Embryonic facial prominence (tissue), 1 donor: ENCODE measurements around the gene LAT.

ENCODE experiments used
- DNase-seq: peaks from one replicate; pipeline ENCODE4 v3.0.0-alpha.2; 2016; ENCODE audit errors: extremely low spot score

Gene LAT

DNA sequence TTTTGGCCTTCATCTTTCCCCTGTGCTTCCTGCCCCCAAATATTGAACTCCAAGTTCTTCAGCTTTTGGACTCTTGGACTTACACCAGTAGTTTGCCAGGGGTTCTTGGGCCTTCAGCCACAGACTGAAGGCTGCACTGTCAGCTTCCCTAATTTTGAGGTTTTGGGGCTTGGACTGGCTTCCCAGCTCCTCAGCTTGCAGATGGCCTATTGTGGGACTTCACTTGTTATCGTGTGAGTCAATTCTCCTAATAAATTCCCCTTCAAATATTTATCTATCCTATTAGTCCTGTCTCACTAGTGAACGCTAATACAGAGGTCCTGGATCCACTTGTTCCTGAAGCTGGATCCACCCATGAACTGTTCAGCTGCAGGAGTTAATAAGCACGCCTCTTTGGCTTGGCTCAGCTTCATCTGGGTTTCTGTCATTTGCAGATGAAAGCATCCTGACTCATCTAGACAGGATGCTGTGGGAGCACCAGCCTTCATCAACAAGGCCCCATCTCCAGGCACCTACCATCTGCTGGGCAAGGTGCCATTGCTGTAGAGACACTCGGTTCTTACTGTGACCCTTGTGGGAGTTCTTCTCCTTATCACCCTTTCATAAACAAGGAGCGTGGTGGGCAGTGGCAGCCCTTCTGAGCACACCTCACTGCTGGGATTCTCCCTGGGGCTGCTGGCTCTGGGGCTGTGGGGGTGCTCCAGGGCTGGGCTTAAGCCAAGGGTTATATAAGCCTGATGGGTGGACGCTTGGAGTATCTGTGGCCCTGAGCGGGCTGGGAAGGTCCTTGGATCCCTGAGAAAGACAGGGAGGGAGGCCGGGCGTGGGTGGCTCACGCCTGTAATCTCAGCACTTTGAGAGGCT is 23.1 kb downstream of the LAT start:
- DNase-seq = no peak

DNA sequence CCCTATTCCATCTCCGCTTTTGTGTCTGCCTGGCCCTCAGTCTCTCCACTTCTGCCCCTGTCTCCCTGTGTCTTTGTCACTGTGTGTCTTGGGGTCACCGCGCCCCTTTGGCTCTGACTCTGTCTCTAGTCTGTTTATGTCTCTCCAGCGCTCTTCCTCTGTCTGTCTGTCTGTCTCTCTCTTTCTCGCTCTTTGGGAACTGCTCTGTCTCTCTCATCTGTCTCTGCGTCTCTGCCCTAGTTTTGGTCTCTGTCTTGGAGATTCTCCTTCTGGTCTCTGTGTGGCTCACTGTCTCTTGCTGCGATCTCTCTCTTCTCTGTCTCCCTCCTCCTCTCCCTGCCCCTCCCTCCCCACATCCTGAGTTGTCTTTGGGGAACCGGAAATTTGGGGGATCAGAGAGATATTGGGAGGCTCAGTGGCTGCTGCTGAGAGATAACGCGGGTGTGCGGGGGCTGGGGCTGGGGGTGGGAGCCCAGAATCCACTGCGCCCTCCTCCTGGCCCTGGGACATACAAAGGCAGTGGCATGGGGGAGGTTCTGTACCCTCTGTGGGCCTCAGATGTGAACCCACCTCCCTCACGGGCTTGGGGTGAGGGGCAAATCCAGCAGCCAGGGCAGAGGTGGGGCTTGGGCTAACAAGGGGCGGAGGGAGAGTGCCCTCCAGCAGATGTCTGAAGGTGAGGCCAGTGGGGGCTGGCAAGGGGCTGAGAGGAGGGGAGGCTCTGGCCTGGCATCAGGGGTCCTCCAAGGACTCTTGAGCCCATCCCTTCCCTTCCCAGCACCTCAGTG is 24.4 kb downstream of the LAT start:
- DNase-seq = no peak

DNA sequence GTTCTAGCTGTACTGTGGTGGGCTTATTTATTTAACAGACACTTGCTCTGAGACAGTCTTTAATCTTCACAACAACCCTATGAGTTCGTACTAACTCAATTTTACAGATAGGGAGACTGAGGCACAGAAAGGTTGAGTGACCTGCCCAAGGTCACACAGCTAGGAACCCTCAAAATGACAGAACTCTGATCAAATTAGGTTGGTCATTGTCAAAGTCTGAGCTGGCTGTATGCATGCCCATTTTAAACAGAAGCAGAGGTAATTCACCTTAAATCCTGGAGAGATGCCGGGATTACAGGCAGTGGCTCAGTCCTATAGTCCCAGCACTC is 24.9 kb downstream of the LAT start:
- no peak for DNase-seq

GRCh38 chr16:29011112-29011511 is 26.3 kb downstream of the LAT start:
- no peak for DNase-seq

- DNase-seq = no peak
Measured at GRCh38 chr16:29011851-29012250, 27.0 kb downstream of the LAT start.

GRCh38 chr16:29012913-29013553 is 28.2 kb downstream of the LAT start:
- no peak for DNase-seq

GRCh38 chr16:29014561-29015069 is 29.8 kb downstream of the LAT start:
- DNase-seq = no peak

DNA sequence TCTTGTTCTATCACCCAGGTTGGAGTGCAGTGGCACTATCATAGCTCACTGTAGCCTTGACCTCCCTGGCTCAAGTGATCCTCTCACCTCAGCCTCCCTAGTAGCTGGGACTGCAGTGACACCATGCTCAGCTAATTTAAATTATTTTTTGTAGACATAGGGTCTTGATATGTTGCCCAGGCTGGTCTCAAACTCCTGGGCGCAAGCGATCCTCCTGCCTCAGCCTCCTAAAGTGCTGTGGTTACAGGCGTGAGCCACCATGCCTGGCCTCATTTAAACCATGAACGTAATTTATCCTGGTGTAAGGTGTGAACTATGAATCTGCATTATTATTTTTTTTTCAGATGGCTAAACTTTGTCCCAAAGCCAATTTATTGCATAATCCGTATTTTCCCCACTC is 37.3 kb downstream of the LAT start:
- DNase-seq = no peak

DNA sequence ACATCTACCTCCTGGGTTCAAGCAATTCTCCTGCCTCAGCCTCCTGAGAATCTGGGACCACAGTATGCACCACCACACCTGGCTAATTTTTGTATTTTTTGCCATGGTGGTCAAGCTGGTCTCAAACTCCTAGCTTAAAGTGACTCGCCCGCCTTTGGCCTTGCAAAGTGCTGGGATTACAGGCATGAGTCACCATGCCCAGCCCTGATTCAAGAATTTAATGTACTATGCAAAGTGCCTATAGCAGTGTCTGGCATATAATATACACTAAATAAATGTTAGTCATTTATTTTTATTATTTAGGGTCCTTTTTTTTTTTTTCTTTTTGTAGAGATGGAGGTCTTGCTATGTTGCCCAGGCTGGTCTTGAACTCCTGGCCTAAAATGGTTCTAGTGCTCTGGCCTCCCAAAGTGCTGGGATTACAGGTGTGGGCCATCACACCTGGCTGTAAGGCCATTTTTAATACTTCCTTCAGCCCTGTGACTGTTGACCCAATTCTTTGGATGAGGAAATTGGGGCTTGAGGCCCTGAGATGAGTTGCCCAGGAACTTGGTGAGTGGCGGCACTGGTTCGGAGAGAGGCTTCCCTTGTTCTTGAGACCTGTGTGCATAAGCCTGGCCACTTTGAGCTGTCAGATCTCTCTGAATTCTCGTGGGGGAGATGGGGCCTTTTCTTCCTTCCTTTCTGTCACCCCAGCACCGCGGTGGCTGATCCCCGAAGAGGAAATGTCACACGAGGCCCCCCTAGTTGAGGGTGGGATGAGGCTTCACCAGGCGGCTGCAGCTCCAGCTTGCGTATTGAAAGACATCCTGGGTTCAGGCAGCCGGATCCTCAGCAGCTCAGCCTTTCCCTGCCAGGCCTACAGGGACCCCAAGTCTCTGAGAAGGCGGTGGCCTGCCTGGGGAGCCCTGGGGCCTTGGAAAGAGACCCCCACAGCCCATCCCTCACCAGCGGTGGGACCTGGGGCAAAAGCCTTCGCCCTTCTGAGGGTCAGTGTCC is 38.7 kb downstream of the LAT start:
- no peak for DNase-seq

- no peak for DNase-seq
Measured at GRCh38 chr16:29024278-29024677, 39.4 kb downstream of the LAT start.

- DNase-seq = no peak
Measured at GRCh38 chr16:29025218-29025617, 40.4 kb downstream of the LAT start.

DNA sequence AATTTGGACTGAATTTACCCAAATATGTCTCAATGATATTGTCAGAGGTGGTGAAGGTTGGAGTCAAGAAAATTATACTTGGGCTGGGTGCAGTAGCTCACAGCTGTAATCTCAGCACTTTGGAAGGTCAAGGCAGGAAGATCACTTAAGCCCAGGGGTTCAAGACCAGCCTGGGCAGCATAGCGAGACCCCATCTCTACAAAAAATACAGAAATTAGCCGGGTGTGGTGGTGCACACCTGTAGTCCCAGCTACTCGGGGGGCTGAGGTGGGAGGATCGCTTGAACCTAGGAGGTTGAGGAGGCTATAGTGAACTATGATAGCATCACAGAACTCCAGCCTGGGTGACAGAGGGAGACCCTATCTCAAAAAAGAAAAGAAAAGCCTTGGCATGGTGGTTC is 40.9 kb downstream of the LAT start:
- no peak for DNase-seq

GRCh38 chr16:29028457-29029167 is 43.8 kb downstream of the LAT start:
- no peak for DNase-seq

GRCh38 chr16:29029168-29029994 is 44.5 kb downstream of the LAT start:
- no peak for DNase-seq

DNA sequence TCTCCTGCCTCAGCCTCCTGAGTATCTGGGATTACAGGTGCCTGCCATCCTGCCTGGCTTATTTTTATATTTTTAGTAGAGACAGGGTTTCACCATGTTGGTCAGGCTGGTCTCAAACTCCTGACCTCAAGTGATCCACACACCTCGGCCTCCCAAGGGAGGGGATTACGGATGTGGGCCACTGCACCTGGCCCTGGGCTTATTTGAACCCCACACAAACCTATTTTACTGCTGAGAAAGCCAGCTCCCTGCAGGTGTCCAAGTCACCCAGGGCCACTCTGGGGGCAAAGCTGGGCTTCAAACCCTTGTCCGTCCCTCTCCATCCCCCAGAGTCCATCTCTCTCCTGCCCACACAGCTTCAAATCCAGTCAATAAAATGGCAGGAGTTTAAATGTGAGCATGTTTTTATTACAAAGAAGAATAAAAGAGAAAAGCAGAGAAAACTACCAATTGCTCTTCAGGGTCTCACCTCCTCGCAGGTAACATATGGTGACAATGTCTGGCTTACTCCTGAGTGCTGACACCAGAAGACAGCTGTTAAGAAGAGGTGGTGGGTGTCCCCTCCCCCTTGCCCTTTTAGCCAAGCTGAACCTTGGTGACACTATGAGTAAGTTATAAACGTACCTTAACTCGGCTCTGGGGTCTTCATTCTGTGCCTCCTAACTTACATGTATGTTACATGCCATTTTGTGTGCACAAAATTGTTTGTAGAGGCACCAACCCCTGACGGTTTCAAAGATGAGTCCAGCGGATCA is 45.4 kb downstream of the LAT start:
- DNase-seq = no peak
